K562 (cell line): ENCODE results near the gene AP4S1. TPM values are rescaled to one million over a fixed set of nuclear protein-coding genes. Genes with fewer than 3 reads are reported as not detected.

Source experiments
- ATF6 ChIP-seq: sonication (generic); formaldehyde crosslinking; IDR thresholded peaks from 2 replicates; pipeline ENCODE4 v1.4.0; 2020; ENCODE audit warnings: mild to moderate bottlenecking, missing genetic modification reagents
- E2F4 ChIP-seq: sonication (generic); formaldehyde crosslinking; IDR thresholded peaks from 2 replicates; pipeline ENCODE4 v1.8.0; 2022; ENCODE audit warnings: mild to moderate bottlenecking, low read depth, missing genetic modification reagents
- HMGXB4 ChIP-seq: sonication (generic); formaldehyde crosslinking; IDR thresholded peaks from 2 replicates; pipeline ENCODE4 v1.8.1; 2023; ENCODE audit warnings: mild to moderate bottlenecking, missing genetic modification reagents
- OTX1 ChIP-seq: fragments of 450-650 bp; formaldehyde crosslinking; IDR thresholded peaks from 2 replicates; pipeline ENCODE4 v1.4.0; 2022; ENCODE audit warnings: mild to moderate bottlenecking
- POLR2B ChIP-seq: fragments of 450-650 bp; IDR thresholded peaks from 2 replicates; pipeline ENCODE4 v1.6.1; 2018; ENCODE audit warnings: low read depth; ENCODE audit not compliant: partially characterized antibody
- REST ChIP-seq, 2 experiments: fragments of 450-650 bp; formaldehyde crosslinking in 1 of 2; IDR thresholded peaks; 2 replicates each; pipeline versions ENCODE4 v1.4.0 to v1.6.1; 2014 to 2020; ENCODE audit warnings: mild to moderate bottlenecking in 2 of 2, borderline replicate concordance in 1 of 2, low read depth in 1 of 2
- SNIP1 ChIP-seq: fragments of 450-650 bp; IDR thresholded peaks from 2 replicates; pipeline ENCODE4 v1.7.1; 2017; ENCODE audit warnings: low read depth, mild to moderate bottlenecking
- ZNF280A ChIP-seq: fragments of 450-650 bp; IDR thresholded peaks from 2 replicates; pipeline ENCODE4 v1.6.1; 2018; ENCODE audit warnings: mild to moderate bottlenecking, low read depth; ENCODE audit not compliant: partially characterized antibody
- polyA plus RNA-seq, 8 experiments: library from polyadenylated mRNA; depleted of rRNA in 4 of 8; stranded (reverse) in 5 of 8; unstranded in 3 of 8; fragments of >200 nt; fragmentation: Nextera tagmentation in 2 of 8; fragmentation: Illumina TruSeq in 1 of 8; extraction: Ambion mirVana in 2 of 8; extraction: Trizol in 1 of 8; gene quantifications; 2 replicates each; pipeline versions ENCODE4 v1.2.1 to v1.2.3, GENCODE V29; 2011 to 2014; ENCODE audit warnings: inconsistent platforms in 1 of 8, missing spikeins in 1 of 8
- total RNA-seq, 7 experiments: library from RNA; depleted of rRNA in 6 of 7; stranded (reverse); fragments of >200 nt in 6 of 7; fragmentation: Illumina TruSeq in 2 of 7; extraction: Trizol in 2 of 7; gene quantifications; 2 replicates each; pipeline versions ENCODE4 v1.2.1 to v1.2.3, GENCODE V29; 2011 to 2021; ENCODE audit warnings: low replicate concordance in 1 of 7

AP4S1 gene
- total and polyA plus RNA-seq, 9 of the 15 experiments (the other 6 are each of a cell fraction or from before 2014, with no cell fraction given): 3.7 to 7.8 (median 5.9) TPM

GRCh38 chr14:30991408-30991807 is 34.0 kb upstream of the AP4S1 start (continued):
- TF ChIP-seq HMGXB4 (CRISPR knock-in tag): no peak
- TF ChIP-seq E2F4 (CRISPR knock-in tag): no peak
- no peak for TF ChIP-seq POLR2B
- TF ChIP-seq ZNF280A: no peak
- no peak for TF ChIP-seq OTX1 (CRISPR knock-in tag)
- no peak for TF ChIP-seq REST (IDR thresholded peaks at IDR 0.05; ENCODE audit: borderline replicate concordance)
- TF ChIP-seq REST (CRISPR knock-in tag; IDR thresholded peaks at IDR 0.05; ENCODE audit: low read depth): no peak
- no peak for TF ChIP-seq SNIP1
- TF ChIP-seq ATF6: no peak
- TF ChIP-seq, all 486 proteins: peak for 0
